Measurements from ENCODE around the gene STXBP6.

DNA sequence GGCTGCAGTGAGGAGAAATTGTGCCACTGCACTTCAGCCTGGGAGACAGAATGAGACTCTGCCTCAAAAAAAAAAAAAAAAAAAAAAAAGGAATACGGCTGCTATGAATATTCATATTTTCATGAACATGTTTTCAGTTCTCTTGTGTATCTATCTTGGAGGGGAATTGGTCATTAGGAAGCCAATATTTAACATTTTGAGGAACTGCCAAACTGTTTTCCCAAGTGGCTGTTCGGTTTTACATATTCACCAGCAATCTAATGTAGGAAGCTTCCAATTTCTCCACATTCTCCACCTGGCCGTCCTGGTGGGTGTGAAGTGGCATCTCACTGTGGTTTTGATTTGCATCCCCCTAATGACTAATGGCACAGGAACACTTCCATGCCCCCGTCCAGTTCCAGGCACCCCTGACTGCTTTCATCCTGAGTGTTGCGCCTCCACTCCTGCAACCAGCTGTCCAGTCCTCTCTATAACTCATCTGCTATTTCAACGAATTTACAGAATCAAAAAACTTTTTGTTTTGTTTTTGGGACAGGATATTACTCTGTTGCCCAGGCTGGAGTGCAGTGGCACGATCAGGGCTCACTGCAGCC, 5.7 kb downstream of the STXBP6 start:
- no peak for TF ChIP-seq EP300 (IDR thresholded peaks at IDR 0.05)
- no peak for TF ChIP-seq POLR2A (IDR thresholded peaks at IDR 0.05)
- TF ChIP-seq, protein P1, sequence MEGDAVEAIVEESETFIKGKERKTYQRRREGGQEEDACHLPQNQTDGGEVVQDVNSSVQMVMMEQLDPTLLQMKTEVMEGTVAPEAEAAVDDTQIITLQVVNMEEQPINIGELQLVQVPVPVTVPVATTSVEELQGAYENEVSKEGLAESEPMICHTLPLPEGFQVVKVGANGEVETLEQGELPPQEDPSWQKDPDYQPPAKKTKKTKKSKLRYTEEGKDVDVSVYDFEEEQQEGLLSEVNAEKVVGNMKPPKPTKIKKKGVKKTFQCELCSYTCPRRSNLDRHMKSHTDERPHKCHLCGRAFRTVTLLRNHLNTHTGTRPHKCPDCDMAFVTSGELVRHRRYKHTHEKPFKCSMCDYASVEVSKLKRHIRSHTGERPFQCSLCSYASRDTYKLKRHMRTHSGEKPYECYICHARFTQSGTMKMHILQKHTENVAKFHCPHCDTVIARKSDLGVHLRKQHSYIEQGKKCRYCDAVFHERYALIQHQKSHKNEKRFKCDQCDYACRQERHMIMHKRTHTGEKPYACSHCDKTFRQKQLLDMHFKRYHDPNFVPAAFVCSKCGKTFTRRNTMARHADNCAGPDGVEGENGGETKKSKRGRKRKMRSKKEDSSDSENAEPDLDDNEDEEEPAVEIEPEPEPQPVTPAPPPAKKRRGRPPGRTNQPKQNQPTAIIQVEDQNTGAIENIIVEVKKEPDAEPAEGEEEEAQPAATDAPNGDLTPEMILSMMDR (IDR thresholded peaks at IDR 0.05), result no peak
- no peak for TF ChIP-seq POLR2AphosphoS5 (IDR thresholded peaks at IDR 0.05)
